Calu3 (cell line): ENCODE measurements around the gene STK32A. TPM values are rescaled to one million over a fixed set of nuclear protein-coding genes. Genes with fewer than 3 reads are reported as not detected.

Experiments used
- BruUV-seq: library from RNA; stranded (reverse); fragments of 400-500 nt; replicated peaks from 2 replicates; lab custom pipeline; 2021; lab: Mats Ljungman, UMichigan
- CTCF ChIA-PET: fragments of 300-600 bp; sonication (Branson Sonifier 250); formaldehyde crosslinking; loops from one replicate; lab custom pipeline; 2022; ENCODE audit warnings: antibody characterized with exemption; lab: Charles Lee
- DNase-seq: peaks from one replicate; pipeline ENCODE4 v3.0.0; 2022
- H3K27ac Mint-ChIP-seq: one replicate; pipeline ENCODE4 v1.8.0; 2022; ENCODE audit warnings: mixed read lengths; ENCODE audit not compliant: unreplicated experiment
- H3K27me3 Mint-ChIP-seq: one replicate; pipeline ENCODE4 v1.8.0; 2022; ENCODE audit warnings: mixed read lengths; ENCODE audit not compliant: unreplicated experiment
- H3K36me3 Mint-ChIP-seq: one replicate; pipeline ENCODE4 v1.8.0; 2022; ENCODE audit warnings: mild to moderate bottlenecking, moderate library complexity, mixed read lengths; ENCODE audit not compliant: insufficient read depth, unreplicated experiment
- H3K4me1 Mint-ChIP-seq: one replicate; pipeline ENCODE4 v1.8.0; 2022; ENCODE audit warnings: mild to moderate bottlenecking, low read depth, mixed read lengths; ENCODE audit not compliant: unreplicated experiment
- H3K4me3 Mint-ChIP-seq: one replicate; pipeline ENCODE4 v1.8.0; 2022; ENCODE audit warnings: mild to moderate bottlenecking, low read depth, moderate library complexity, mixed read lengths; ENCODE audit not compliant: unreplicated experiment
- H3K9me3 Mint-ChIP-seq: one replicate; pipeline ENCODE4 v1.8.0; 2022; ENCODE audit warnings: low read depth, mixed read lengths; ENCODE audit not compliant: unreplicated experiment
- intact Hi-C: fragments of 100-400 bp; cut with micrococcal nuclease; formaldehyde crosslinking; loops from one replicate; pipeline ENCODE4 v1.10.0; 2022; ENCODE audit not compliant: unreplicated experiment
- total RNA-seq: library from RNA; stranded (reverse); gene quantifications from 2 replicates; pipeline ENCODE4 v1.2.3, GENCODE V29; 2022
- TF ChIP-seq, protein P1 (sequence below): fragments of 200-600 bp; IDR thresholded peaks from one replicate; pipeline ENCODE4 v1.8.0; 2022; ENCODE audit warnings: antibody characterized with exemption; ENCODE audit not compliant: unreplicated experiment

Gene STK32A
- total RNA-seq, 1 experiment from 2014 or later = 32.5 TPM

DNA sequence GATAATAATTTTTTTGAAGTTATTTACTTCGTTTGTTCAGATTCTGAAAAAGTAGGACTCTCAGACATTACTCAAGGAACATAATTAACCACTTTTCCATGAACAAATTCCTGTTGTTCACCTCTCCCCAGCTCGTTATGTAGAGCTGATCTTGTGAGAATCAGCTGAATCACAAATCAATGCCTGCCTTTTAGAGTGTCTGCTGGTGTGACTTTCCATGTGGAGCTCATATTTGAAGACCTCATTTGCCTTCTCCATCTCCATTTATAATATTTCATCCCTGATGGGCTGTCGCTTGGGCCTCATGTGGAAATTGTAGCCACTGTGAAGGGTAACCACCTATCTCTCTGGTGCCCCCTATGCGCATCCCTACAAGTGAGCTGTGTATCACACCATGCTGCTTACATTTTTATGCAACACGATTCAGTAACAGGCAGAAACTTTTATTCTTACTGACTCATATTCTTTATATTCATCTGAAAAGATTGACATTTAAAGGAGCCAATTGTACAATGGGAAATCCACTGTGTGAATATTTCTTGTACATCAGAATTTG is 111.3 kb downstream of the STK32A start:
- Mint-ChIP-seq H3K4me3 (no peak overlapping the region), H3K27me3 (no peaks in the 10 kb centered on the region), H3K9me3 (no peaks in the 10 kb centered on the region), H3K36me3 (peaks cover 5% of the 10 kb centered on the region), H3K27ac (no peak overlapping the region), H3K4me1 (peaks cover 21% of the 10 kb centered on the region)
- DNase-seq = no peak
- intact Hi-C loops = no loop called here
- TF ChIP-seq, protein P1, sequence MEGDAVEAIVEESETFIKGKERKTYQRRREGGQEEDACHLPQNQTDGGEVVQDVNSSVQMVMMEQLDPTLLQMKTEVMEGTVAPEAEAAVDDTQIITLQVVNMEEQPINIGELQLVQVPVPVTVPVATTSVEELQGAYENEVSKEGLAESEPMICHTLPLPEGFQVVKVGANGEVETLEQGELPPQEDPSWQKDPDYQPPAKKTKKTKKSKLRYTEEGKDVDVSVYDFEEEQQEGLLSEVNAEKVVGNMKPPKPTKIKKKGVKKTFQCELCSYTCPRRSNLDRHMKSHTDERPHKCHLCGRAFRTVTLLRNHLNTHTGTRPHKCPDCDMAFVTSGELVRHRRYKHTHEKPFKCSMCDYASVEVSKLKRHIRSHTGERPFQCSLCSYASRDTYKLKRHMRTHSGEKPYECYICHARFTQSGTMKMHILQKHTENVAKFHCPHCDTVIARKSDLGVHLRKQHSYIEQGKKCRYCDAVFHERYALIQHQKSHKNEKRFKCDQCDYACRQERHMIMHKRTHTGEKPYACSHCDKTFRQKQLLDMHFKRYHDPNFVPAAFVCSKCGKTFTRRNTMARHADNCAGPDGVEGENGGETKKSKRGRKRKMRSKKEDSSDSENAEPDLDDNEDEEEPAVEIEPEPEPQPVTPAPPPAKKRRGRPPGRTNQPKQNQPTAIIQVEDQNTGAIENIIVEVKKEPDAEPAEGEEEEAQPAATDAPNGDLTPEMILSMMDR = no peak
- CTCF ChIA-PET = no interaction called here
- BruUV-seq = no TSS peak

DNA sequence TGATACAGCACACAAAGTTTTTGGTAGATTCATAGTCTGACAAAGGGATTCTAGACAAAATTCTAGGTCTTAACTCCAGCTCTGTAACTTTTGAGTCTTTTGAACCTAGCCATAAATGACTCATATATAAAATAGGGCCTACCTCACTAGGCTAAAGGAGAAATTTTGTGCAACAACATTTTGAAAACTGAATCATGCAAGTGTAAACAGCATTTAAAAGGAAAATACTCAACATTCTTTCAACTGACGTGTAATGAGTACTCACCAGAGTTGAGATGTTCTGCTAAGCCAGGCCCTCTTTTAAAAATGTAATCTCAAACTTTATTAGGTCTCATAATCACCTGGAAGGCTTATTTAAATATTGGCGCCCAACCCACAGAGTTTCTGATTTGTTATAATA is 113.2 kb downstream of the STK32A start:
- Mint-ChIP-seq H3K4me3 (no peak overlapping the region), H3K9me3 (no peaks in the 10 kb centered on the region), H3K4me1 (peaks cover 7% of the 10 kb centered on the region), H3K27me3 (no peaks in the 10 kb centered on the region), H3K27ac (no peak overlapping the region), H3K36me3 (peaks cover 5% of the 10 kb centered on the region)
- CTCF ChIA-PET = no interaction called here
- no TSS peak for BruUV-seq
- no peak for DNase-seq
- intact Hi-C loops = no loop called here
- TF ChIP-seq, protein P1 = no peak

DNA sequence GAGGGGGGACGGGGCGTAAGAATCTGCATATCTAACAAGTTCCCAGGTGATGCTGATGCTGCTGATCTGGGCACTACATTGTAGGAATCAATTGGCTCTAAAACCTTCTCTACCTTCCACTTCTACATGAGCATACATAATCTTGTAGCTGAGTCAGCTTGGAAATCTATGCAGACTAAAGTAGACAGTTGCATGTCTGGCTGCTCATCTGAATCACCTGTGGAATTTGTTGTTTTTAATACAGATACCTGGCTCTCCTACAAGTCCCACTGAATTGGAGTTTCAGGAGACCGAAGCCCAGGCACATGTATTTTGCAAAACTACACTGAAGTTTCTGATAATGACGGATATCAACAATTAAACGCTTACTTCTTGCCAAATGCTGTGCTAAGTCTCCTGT is 113.6 kb downstream of the STK32A start:
- no peaks in the 10 kb centered on the region for H3K9me3 Mint-ChIP-seq
- BruUV-seq = no TSS peak
- peaks cover 7% of the 10 kb centered on the region for H3K4me1 Mint-ChIP-seq
- peaks cover 5% of the 10 kb centered on the region for H3K36me3 Mint-ChIP-seq
- H3K27me3 Mint-ChIP-seq = no peaks in the 10 kb centered on the region
- TF ChIP-seq, protein P1 = no peak
- intact Hi-C loops = no loop called here
- H3K4me3 Mint-ChIP-seq = no peak overlapping the region
- no peak overlapping the region for H3K27ac Mint-ChIP-seq
- DNase-seq = no peak
- CTCF ChIA-PET = no interaction called here

DNA sequence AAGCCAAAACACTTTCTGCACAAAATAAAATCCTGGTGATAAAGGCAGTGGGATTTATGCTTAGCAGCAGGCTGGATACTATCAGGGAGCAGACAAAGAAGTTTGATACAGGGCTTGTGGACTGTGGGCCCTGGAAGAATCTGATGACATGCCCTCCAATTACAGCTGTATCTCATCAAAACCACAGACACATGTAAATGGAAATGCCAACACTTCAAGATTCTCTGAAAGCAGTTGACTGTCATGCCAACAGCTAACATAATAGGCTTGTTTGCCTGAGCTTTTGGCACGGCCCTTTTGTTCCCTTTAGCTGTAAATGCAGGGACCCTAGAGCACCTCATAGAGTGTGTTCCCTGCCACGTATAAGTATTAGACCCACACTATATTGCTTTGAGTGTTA is 114.4 kb downstream of the STK32A start:
- intact Hi-C loops = no loop called here
- peaks cover 5% of the 10 kb centered on the region for H3K36me3 Mint-ChIP-seq
- TF ChIP-seq, protein P1 = no peak
- no peaks in the 10 kb centered on the region for H3K27me3 Mint-ChIP-seq
- no peak for DNase-seq
- H3K4me3 Mint-ChIP-seq = no peak overlapping the region
- no TSS peak for BruUV-seq
- peaks cover 7% of the 10 kb centered on the region for H3K4me1 Mint-ChIP-seq
- CTCF ChIA-PET = no interaction called here
- no peak overlapping the region for H3K27ac Mint-ChIP-seq
- H3K9me3 Mint-ChIP-seq = no peaks in the 10 kb centered on the region
